Common myeloid progenitor, CD34-positive (primary cell): ENCODE measurements around the gene IGSF5.

Experiments used
- CTCF ChIA-PET: fragments of 350-600 bp; sonication (Branson Sonifier 250); formaldehyde crosslinking; loops from one replicate; lab custom pipeline; 2021; ENCODE audit warnings: antibody characterized with exemption; lab: Charles Lee
- POLR2A ChIA-PET: fragments of 350-600 bp; sonication (Branson Sonifier 250); formaldehyde crosslinking; loops from one replicate; lab custom pipeline; 2021; ENCODE audit warnings: antibody characterized with exemption; lab: Charles Lee
- DNase-seq, 3 donors: peaks; one replicate each; pipeline versions ENCODE4 v3.0.0 to v3.0.0-alpha.2; 2013
- H3K27ac ChIP-seq, 2 experiments: 1 replicate in 1 of 2; 2 replicates in 1 of 2; pipeline ENCODE4 v1.7.0; 2013; ENCODE audit warnings: inconsistent platforms in 2 of 2, low read length in 2 of 2, mild to moderate bottlenecking in 2 of 2, low read depth in 1 of 2, moderate library complexity in 1 of 2; ENCODE audit not compliant: severe bottlenecking in 2 of 2, insufficient read depth in 1 of 2, poor library complexity in 1 of 2
- H3K27me3 ChIP-seq, 5 experiments: replicated peaks in 2 of 5; 1 replicate in 3 of 5; 2 replicates in 2 of 5; pipeline versions ENCODE4 v1.6.1 to v1.7.0; 2013; ENCODE audit warnings: low read length in 4 of 5, mild to moderate bottlenecking in 2 of 5, moderate library complexity in 2 of 5, inconsistent platforms in 1 of 5; ENCODE audit not compliant: insufficient read depth in 5 of 5, control insufficient read depth in 4 of 5
- H3K36me3 ChIP-seq, 4 experiments: 1 replicate in 2 of 4; 2 replicates in 2 of 4; pipeline versions ENCODE4 v1.6.1 to v1.7.0; 2013; ENCODE audit warnings: low read length in 3 of 4, control low read depth in 1 of 4, mild to moderate bottlenecking in 1 of 4; ENCODE audit not compliant: control insufficient read depth in 4 of 4, insufficient read depth in 4 of 4
- H3K4me1 ChIP-seq, 4 experiments: 1 replicate in 3 of 4; 2 replicates in 1 of 4; pipeline versions ENCODE4 v1.6.1 to v1.7.1; 2013; ENCODE audit warnings: low read length in 3 of 4, mild to moderate bottlenecking in 3 of 4, control low read depth in 1 of 4, inconsistent platforms in 1 of 4, moderate library complexity in 1 of 4; ENCODE audit not compliant: control insufficient read depth in 4 of 4, insufficient read depth in 4 of 4; ENCODE audit errors: control extremely low read depth in 1 of 4
- H3K4me3 ChIP-seq, 7 experiments: 1 replicate in 4 of 7; 2 replicates in 3 of 7; pipeline versions ENCODE4 v1.5.1 to v1.7.0; 2013; ENCODE audit warnings: mild to moderate bottlenecking in 7 of 7, low read length in 6 of 7, moderate library complexity in 6 of 7, inconsistent platforms in 2 of 7, low read depth in 2 of 7, control low read depth in 1 of 7; ENCODE audit not compliant: insufficient read depth in 4 of 7, control insufficient read depth in 1 of 7; ENCODE audit errors: extremely low read depth in 1 of 7
- H3K9me3 ChIP-seq, 5 experiments: 1 replicate in 4 of 5; 2 replicates in 1 of 5; pipeline versions ENCODE4 v1.6.1 to v1.7.1; 2013; ENCODE audit warnings: low read length in 4 of 5, mild to moderate bottlenecking in 2 of 5, inconsistent platforms in 1 of 5, low read depth in 1 of 5, moderate library complexity in 1 of 5; ENCODE audit not compliant: control insufficient read depth in 4 of 5, insufficient read depth in 2 of 5; ENCODE audit errors: control extremely low read depth in 1 of 5
- WGBS: methylation state at CpG from one replicate; pipeline ENCODE4 v1.1.5; 2013; ENCODE audit not compliant: insufficient coverage; 5-methylcytosine and 5-hydroxymethylcytosine counted together

Gene IGSF5

DNA sequence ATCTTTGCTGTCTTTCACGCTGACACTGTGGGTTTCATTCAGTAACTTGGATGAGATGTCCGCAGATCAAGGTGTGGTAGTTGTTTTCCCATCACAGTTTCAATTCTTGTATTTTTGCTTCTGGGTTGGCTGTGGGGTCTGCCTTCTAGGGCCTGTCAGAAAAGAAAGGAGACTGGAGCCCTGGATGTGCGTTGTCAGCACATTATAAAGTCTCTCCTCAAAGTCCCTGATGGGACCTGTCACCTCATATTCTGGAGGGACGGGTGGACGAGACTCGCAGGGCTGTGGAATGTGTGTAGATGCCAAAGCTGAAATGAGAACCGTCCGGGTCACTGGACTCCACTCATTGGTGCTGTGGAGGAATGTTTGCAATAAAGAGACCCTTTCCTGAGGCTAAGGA, 11.3 kb downstream of the IGSF5 start:
- H3K36me3 ChIP-seq = no peaks in the 10 kb centered on the region
- H3K4me3 ChIP-seq = no peak overlapping the region
- POLR2A ChIA-PET = no interaction called here
- CTCF ChIA-PET = no interaction called here
- H3K27ac ChIP-seq = no peak overlapping the region
- WGBS = 81% methylated on average over 7 of the region's 8 CpGs
- H3K4me1 ChIP-seq = no peaks in the 10 kb centered on the region
- H3K27me3 ChIP-seq = no peaks in the 10 kb centered on the region
- peaks cover 1 to 16% (median 2%) of the 10 kb centered on the region in 5 experiments for H3K9me3 ChIP-seq
- DNase-seq = no peak

DNA sequence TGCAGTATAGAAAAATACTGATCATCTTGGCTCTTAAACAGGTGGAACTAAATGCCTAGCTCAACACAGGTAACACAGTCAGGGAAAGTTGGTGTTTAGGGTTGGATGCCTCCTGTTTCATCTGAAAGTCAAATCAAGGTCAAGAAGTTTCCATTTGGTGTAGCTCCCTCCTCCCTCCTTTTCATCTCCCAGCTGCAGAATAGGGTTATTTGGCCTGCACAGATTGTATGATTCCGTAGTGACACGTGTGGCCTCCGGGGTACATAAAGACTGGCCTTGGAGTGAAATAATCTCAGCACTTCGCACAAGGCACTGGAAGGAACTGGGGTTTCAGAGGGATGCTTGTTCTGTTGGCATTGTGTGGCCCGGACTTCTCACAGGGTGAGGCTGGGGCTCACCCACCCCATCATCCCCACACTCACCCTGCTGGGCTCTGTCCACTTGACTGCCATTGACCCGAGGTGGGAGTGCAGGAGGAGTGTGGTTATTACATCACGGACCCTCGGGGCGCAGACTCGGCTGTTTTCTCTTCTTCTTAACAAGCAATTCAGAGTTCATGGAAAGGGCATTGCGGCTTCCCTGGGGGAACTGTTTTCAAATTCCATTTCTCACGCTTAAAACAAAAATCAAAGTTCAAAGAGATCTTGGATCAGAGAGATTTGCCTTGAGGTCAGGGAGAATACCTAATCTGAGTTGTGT, 18.4 kb downstream of the IGSF5 start:
- H3K4me1 ChIP-seq = no peaks in the 10 kb centered on the region
- H3K9me3 ChIP-seq = no peaks in the 10 kb centered on the region
- POLR2A ChIA-PET = no interaction called here
- H3K4me3 ChIP-seq = no peak overlapping the region
- H3K27ac ChIP-seq = no peak overlapping the region
- DNase-seq = no peak
- no peaks in the 10 kb centered on the region for H3K27me3 ChIP-seq
- H3K36me3 ChIP-seq = no peaks in the 10 kb centered on the region
- 84% methylated on average over 8 of the region's 12 CpGs for WGBS
- CTCF ChIA-PET = no interaction called here

- POLR2A ChIA-PET = no interaction called here
- Histone ChIP-seq H3K4me3 (no peak overlapping the region), H3K9me3 (no peaks in the 10 kb centered on the region), H3K36me3 (no peaks in the 10 kb centered on the region), H3K27me3 (no peaks in the 10 kb centered on the region), H3K27ac (no peak overlapping the region), H3K4me1 (peaks cover 0 to 10% (median 0%) of the 10 kb centered on the region in 4 experiments)
- no peak for DNase-seq
- 92% methylated on average over 6 of the region's 6 CpGs for WGBS
- CTCF ChIA-PET = no interaction called here
Observed at GRCh38 chr21:39774227-39774626, 29.2 kb downstream of the IGSF5 start.

- no peak for DNase-seq
- Histone ChIP-seq H3K36me3 (no peaks in the 10 kb centered on the region), H3K4me3 (no peak overlapping the region), H3K27me3 (no peaks in the 10 kb centered on the region), H3K27ac (no peak overlapping the region), H3K9me3 (no peaks in the 10 kb centered on the region), H3K4me1 (peaks cover 0 to 10% (median 0%) of the 10 kb centered on the region in 4 experiments)
- ChIA-PET POLR2A (no interaction called here), CTCF (no interaction called here)
- WGBS = 63% methylated on average over 1 of the region's 1 CpG
Observed at GRCh38 chr21:39775816-39776215, 30.8 kb downstream of the IGSF5 start.

DNA sequence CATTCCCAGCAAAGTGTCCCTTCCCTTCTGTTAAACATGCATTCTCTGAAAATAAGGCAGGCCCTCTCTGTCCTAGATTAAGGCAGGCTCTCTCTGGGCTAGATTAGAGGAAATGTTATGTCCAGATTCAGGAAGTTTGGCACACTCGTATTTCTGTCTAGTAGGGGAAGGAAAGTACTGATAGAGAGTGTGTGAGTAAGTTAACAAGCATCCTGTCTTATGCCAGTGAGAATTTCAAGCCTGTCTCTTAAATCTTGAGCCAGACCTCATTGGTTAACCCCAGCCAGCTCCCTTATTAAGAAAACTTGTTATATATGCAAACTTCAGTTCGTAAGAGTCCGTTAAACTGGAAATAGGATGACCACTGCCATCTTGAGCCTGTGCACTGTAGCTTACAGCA, 31.6 kb downstream of the IGSF5 start:
- Histone ChIP-seq H3K27ac (no peak overlapping the region), H3K9me3 (no peaks in the 10 kb centered on the region), H3K4me3 (no peak overlapping the region), H3K4me1 (peaks cover 0 to 10% (median 0%) of the 10 kb centered on the region in 4 experiments), H3K27me3 (no peaks in the 10 kb centered on the region), H3K36me3 (no peaks in the 10 kb centered on the region)
- ChIA-PET POLR2A (no interaction called here), CTCF (no interaction called here)
- DNase-seq = peak in 1 of 3 donors; percentile 1
- 0% methylated on average over 2 of the region's 3 CpGs for WGBS

- Histone ChIP-seq H3K36me3 (no peaks in the 10 kb centered on the region), H3K4me1 (peaks cover 0 to 8% (median 0%) of the 10 kb centered on the region in 4 experiments), H3K27me3 (no peaks in the 10 kb centered on the region), H3K27ac (no peak overlapping the region), H3K4me3 (no peak overlapping the region), H3K9me3 (no peaks in the 10 kb centered on the region)
- CTCF ChIA-PET = no interaction called here
- DNase-seq = no peak
- POLR2A ChIA-PET = no interaction called here
- 89% methylated on average over 2 of the region's 3 CpGs for WGBS
Observed at GRCh38 chr21:39781331-39781730, 36.3 kb downstream of the IGSF5 start.

DNA sequence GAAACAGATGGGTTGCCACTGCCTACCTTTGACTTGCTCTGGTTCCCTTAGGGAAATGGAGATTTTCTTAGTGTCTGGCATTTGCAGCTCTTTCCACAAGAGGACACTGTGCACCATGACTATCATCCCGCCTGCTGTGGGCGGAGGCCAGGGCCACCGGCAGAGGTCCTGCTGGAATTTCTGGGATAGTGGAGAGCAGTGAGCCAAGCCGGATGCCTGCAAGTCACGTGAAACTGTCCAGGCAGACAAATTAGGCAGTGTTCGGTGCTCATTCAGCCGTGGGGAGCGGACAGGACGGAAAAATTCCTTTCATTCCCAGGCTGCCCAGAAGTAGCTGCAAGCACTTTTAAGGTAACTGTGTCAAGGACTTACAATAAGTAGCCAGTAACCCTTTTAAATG, 43.4 kb downstream of the IGSF5 start:
- H3K27ac ChIP-seq = no peak overlapping the region
- no peaks in the 10 kb centered on the region for H3K4me1 ChIP-seq
- no peak for DNase-seq
- ChIA-PET CTCF (no interaction called here), POLR2A (no interaction called here)
- no peaks in the 10 kb centered on the region for H3K36me3 ChIP-seq
- peaks cover 0 to 3% (median 0%) of the 10 kb centered on the region in 5 experiments for H3K9me3 ChIP-seq
- H3K27me3 ChIP-seq = peaks cover 0 to 1% (median 0%) of the 10 kb centered on the region in 5 experiments
- WGBS = 78% methylated on average over 9 of the region's 9 CpGs
- H3K4me3 ChIP-seq = no peak overlapping the region
